Measurements from ENCODE around the gene FGFR1OP2.
"Not testable (repeated sequence)": the region's sequence is repeated elsewhere in the genome, so short reads cannot be mapped to it uniquely, and the experiment has no call there.

Gene FGFR1OP2

GRCh38 chr12:26941215-26941594 lies 2.9 kb downstream of the FGFR1OP2 start:
- no peak for DNase-seq (ENCODE audit: low read depth in 2 of 2)

- DNase-seq (ENCODE audit: low read depth in 2 of 2), result no peak
Observed at GRCh38 chr12:26948309-26948708, 10.0 kb downstream of the FGFR1OP2 start.

- no peak for DNase-seq (ENCODE audit: low read depth in 2 of 2)
Observed at GRCh38 chr12:26953447-26953846, 15.2 kb downstream of the FGFR1OP2 start.

GRCh38 chr12:26954027-26954426 lies 15.8 kb downstream of the FGFR1OP2 start:
- DNase-seq (ENCODE audit: low read depth in 2 of 2), result no peak

GRCh38 chr12:26961391-26961790 lies 23.1 kb downstream of the FGFR1OP2 start:
- not testable (repeated sequence) for DNase-seq (ENCODE audit: low read depth in 2 of 2)

GRCh38 chr12:26961803-26962202 lies 23.5 kb downstream of the FGFR1OP2 start:
- DNase-seq (ENCODE audit: low read depth in 2 of 2), result no peak

GRCh38 chr12:26963413-26963812 lies 25.1 kb downstream of the FGFR1OP2 start:
- no peak for DNase-seq (ENCODE audit: low read depth in 2 of 2)

GRCh38 chr12:26966842-26967241 lies 28.6 kb downstream of the FGFR1OP2 start:
- no peak for DNase-seq (ENCODE audit: low read depth in 2 of 2)

- DNase-seq (ENCODE audit: low read depth in 2 of 2), result no peak
Observed at GRCh38 chr12:26970136-26970535, 31.9 kb downstream of the FGFR1OP2 start.

- peak; percentile 47 to 52 for DNase-seq (ENCODE audit: low read depth in 2 of 2)
Observed at GRCh38 chr12:26971963-26972362, 33.7 kb downstream of the FGFR1OP2 start.

GRCh38 chr12:26976687-26977086 lies 38.4 kb downstream of the FGFR1OP2 start:
- no peak for DNase-seq (ENCODE audit: low read depth in 2 of 2)

- no peak for DNase-seq (ENCODE audit: low read depth in 2 of 2)
Observed at GRCh38 chr12:26978801-26979200, 40.5 kb downstream of the FGFR1OP2 start.

- DNase-seq (ENCODE audit: low read depth in 2 of 2), result no peak
Observed at GRCh38 chr12:26979733-26980132, 41.5 kb downstream of the FGFR1OP2 start.

GRCh38 chr12:26982866-26983265 lies 44.6 kb downstream of the FGFR1OP2 start:
- DNase-seq (ENCODE audit: low read depth in 2 of 2), result no peak

- no peak for DNase-seq (ENCODE audit: low read depth in 2 of 2)
Observed at GRCh38 chr12:26987634-26988424, 49.6 kb downstream of the FGFR1OP2 start.

- no peak for DNase-seq (ENCODE audit: low read depth in 2 of 2)
Observed at GRCh38 chr12:26988703-26989102, 50.4 kb downstream of the FGFR1OP2 start.

- no peak for DNase-seq (ENCODE audit: low read depth in 2 of 2)
Observed at GRCh38 chr12:26989873-26990272, 51.6 kb downstream of the FGFR1OP2 start.

- DNase-seq (ENCODE audit: low read depth in 2 of 2), result no peak
Observed at GRCh38 chr12:26991826-26992225, 53.6 kb downstream of the FGFR1OP2 start.

- no peak for DNase-seq (ENCODE audit: low read depth in 2 of 2)
Observed at GRCh38 chr12:26994109-26994508, 55.8 kb downstream of the FGFR1OP2 start.

- no peak for DNase-seq (ENCODE audit: low read depth in 2 of 2)
Observed at GRCh38 chr12:26995706-26996105, 57.4 kb downstream of the FGFR1OP2 start.

- no peak for DNase-seq (ENCODE audit: low read depth in 2 of 2)
Observed at GRCh38 chr12:26997003-26997402, 58.7 kb downstream of the FGFR1OP2 start.

GRCh38 chr12:27000961-27001360 lies 62.7 kb downstream of the FGFR1OP2 start:
- no peak for DNase-seq (ENCODE audit: low read depth in 2 of 2)

- no peak for DNase-seq (ENCODE audit: low read depth in 2 of 2)
Observed at GRCh38 chr12:27001663-27002062, 63.4 kb downstream of the FGFR1OP2 start.

GRCh38 chr12:27002141-27002540 lies 63.9 kb downstream of the FGFR1OP2 start:
- no peak for DNase-seq (ENCODE audit: low read depth in 2 of 2)
